OCI-LY7 (cell line): ENCODE data around the gene NEAT1. TPM values are rescaled to one million over a fixed set of nuclear protein-coding genes. Genes with fewer than 3 reads are reported as not detected.
A peak's percentile ranks its signal among the peaks of the same experiment; 100 is the strongest.

Source experiments
- BruUV-seq: library from RNA; stranded (reverse); fragments of 400-500 nt; replicated peaks from 2 replicates; lab custom pipeline; 2021; lab: Mats Ljungman, UMichigan
- CTCF ChIA-PET: fragments of 300-600 bp; sonication (Branson Sonifier 250); formaldehyde crosslinking; loops from one replicate; lab custom pipeline; 2022; ENCODE audit warnings: antibody characterized with exemption; ENCODE audit not compliant: unreplicated experiment; lab: Charles Lee
- POLR2A ChIA-PET: fragments of 300-600 bp; sonication (Branson Sonifier 250); formaldehyde crosslinking; loops from one replicate; lab custom pipeline; 2022; ENCODE audit warnings: antibody characterized with exemption; lab: Charles Lee
- DNase-seq: peaks from one replicate; pipeline ENCODE4 v3.0.0-alpha.2; 2015; ENCODE audit warnings: low spot score
- H2AFZ ChIP-seq: fragments of 200-600 bp; sonication (generic), shearing (Covaris generic); 2 replicates; pipeline ENCODE4 v1.6.1; 2014; ENCODE audit warnings: mild to moderate bottlenecking, antibody characterized with exemption, low read length, moderate library complexity
- H3K27ac ChIP-seq: fragments of 200-600 bp; sonication (generic); 2 replicates; pipeline ENCODE4 v1.5.1; 2014; ENCODE audit warnings: mixed run types, low read depth, mild to moderate bottlenecking, moderate library complexity, low read length, inconsistent platforms; ENCODE audit not compliant: poor library complexity, severe bottlenecking
- H3K36me3 ChIP-seq: fragments of 200-600 bp; sonication (generic); 2 replicates; pipeline ENCODE4 v1.6.1; 2014; ENCODE audit warnings: mild to moderate bottlenecking, antibody characterized with exemption, low read length, moderate library complexity, mixed read lengths; ENCODE audit not compliant: insufficient read depth
- H3K4me1 ChIP-seq: fragments of 200-600 bp; sonication (generic); 2 replicates; pipeline ENCODE4 v1.5.1; 2014; ENCODE audit warnings: mild to moderate bottlenecking, low read length; ENCODE audit not compliant: insufficient read depth, poor library complexity, severe bottlenecking
- H3K4me2 ChIP-seq: fragments of 200-600 bp; sonication (generic); 2 replicates; pipeline ENCODE4 v1.6.1; 2014; ENCODE audit warnings: mild to moderate bottlenecking, low read length
- H3K4me3 ChIP-seq: fragments of 200-600 bp; sonication (generic); 2 replicates; pipeline ENCODE4 v1.5.1; 2014; ENCODE audit warnings: mild to moderate bottlenecking, low read depth, low read length; ENCODE audit not compliant: poor library complexity, severe bottlenecking
- H3K79me2 ChIP-seq: fragments of 200-600 bp; sonication (generic); 2 replicates; pipeline ENCODE4 v1.6.1; 2016; ENCODE audit warnings: low read depth, mild to moderate bottlenecking, low read length, moderate library complexity, mixed read lengths; ENCODE audit not compliant: insufficient read depth
- H3K9me2 ChIP-seq: fragments of 200-600 bp; sonication (generic); 2 replicates; pipeline ENCODE4 v1.6.1; 2016; ENCODE audit warnings: mild to moderate bottlenecking, low read length, mixed read lengths; ENCODE audit not compliant: insufficient read depth
- H3K9me3 ChIP-seq: fragments of 200-600 bp; sonication (generic); 2 replicates; pipeline ENCODE4 v1.6.1; 2014; ENCODE audit warnings: mild to moderate bottlenecking, mixed run types, low read length, mixed read lengths
- H4K20me1 ChIP-seq: fragments of 200-600 bp; sonication (generic); 2 replicates; pipeline ENCODE4 v1.6.1; 2014; ENCODE audit warnings: mild to moderate bottlenecking, antibody characterized with exemption, low read length, moderate library complexity, mixed read lengths; ENCODE audit not compliant: insufficient read depth
- CTCF ChIP-seq: fragments of 200-600 bp; sonication (generic); conservative IDR thresholded peaks from 2 replicates; pipeline ENCODE4 v1.5.1; 2014; ENCODE audit warnings: mild to moderate bottlenecking, antibody characterized with exemption, low read length, moderate library complexity, mixed read lengths
- EZH2phosphoT487 ChIP-seq: fragments of 200-600 bp; sonication (generic); IDR thresholded peaks from 2 replicates; pipeline ENCODE4 v1.6.1; 2018; ENCODE audit warnings: low read depth, borderline replicate concordance, mild to moderate bottlenecking, mixed run types, antibody characterized with exemption, low read length, moderate library complexity, mixed read lengths
- intact Hi-C: fragments of 100-400 bp; cut with micrococcal nuclease; formaldehyde crosslinking; loops from one replicate; pipeline ENCODE4 v1.10.0; 2022; ENCODE audit not compliant: unreplicated experiment
- total RNA-seq, 2 experiments: library from RNA; depleted of rRNA in 1 of 2; stranded (reverse); fragments of >200 nt in 1 of 2; shearing (Covaris generic) in 1 of 2; gene quantifications; 2 replicates each; pipeline ENCODE4 v1.2.3, GENCODE V29; 2014 to 2022

The NEAT1 gene
- total RNA-seq, 2 experiments from 2014 or later: 30.1 to 440 TPM

GRCh38 chr11:65442842-65443331, 20.3 kb downstream of the NEAT1 start:
- CTCF ChIA-PET: no interaction called here
- POLR2A ChIA-PET: interaction anchor here (0.7 to 5.1 kb wide), 5 partner anchors 12 to 59 kb away, joined by 3 to 32 read pairs (median 4); partner anchors contain the start of gene MALAT1

GRCh38 chr11:65444314-65445051, 21.9 kb downstream of the NEAT1 start:
- no peak for DNase-seq
- ChIA-PET POLR2A (interaction anchor here (0.6 to 5.1 kb wide), 9 partner anchors 11 to 387 kb away, joined by 3 to 32 read pairs (median 4); partner anchors contain the start of gene MALAT1), CTCF (interaction anchor here (0.8 to 1.0 kb wide), 2 partner anchors 23 to 28 kb away, joined by 3 read pairs; no protein-coding TSS in a partner anchor)
- Histone ChIP-seq H3K4me2 (peak overlapping the region; percentile 74), H3K4me1 (peaks cover 85% of the 10 kb centered on the region), H3K36me3 (no peaks in the 10 kb centered on the region), H3K9me2 (no peaks in the 10 kb centered on the region), H2AFZ (no peak overlapping the region), H3K9me3 (no peaks in the 10 kb centered on the region), H3K27ac (peak overlapping the region; percentile 93), H3K4me3 (no peak overlapping the region), H4K20me1 (no peaks in the 10 kb centered on the region), H3K79me2 (peaks cover 10% of the 10 kb centered on the region; the same call in 1 of the 2 replicates)
- intact Hi-C loops: no loop called here
- TF ChIP-seq EZH2phosphoT487 (no peak), CTCF (no peak)
- BruUV-seq: no TSS peak

More at GRCh38 chr11:65442842-65443331, 20.3 kb downstream of the NEAT1 start:
- no peak for DNase-seq
- H2AFZ ChIP-seq: no peak overlapping the region
- H3K4me1 ChIP-seq: peaks cover 84% of the 10 kb centered on the region
- no peaks in the 10 kb centered on the region for H3K9me3 ChIP-seq
- H3K4me2 ChIP-seq: peak overlapping the region; percentile 74
- no TSS peak for BruUV-seq
- H4K20me1 ChIP-seq: no peaks in the 10 kb centered on the region
- intact Hi-C loops: loop anchor here (1.0 kb wide), 1 partner anchor 24 kb away; no protein-coding TSS in a partner anchor
- H3K79me2 ChIP-seq: peaks cover 23% of the 10 kb centered on the region; the same call in 1 of the 2 replicates
- peaks cover 11% of the 10 kb centered on the region for H3K36me3 ChIP-seq
- TF ChIP-seq EZH2phosphoT487 (no peak), CTCF (no peak)
- H3K4me3 ChIP-seq: peak overlapping the region; percentile 23
- H3K27ac ChIP-seq: peak overlapping the region; percentile 93
- H3K9me2 ChIP-seq: no peaks in the 10 kb centered on the region
